B cell (primary cell): Measurements from ENCODE around the gene RFC2. TPM values are rescaled to one million over a fixed set of nuclear protein-coding genes. Genes with fewer than 3 reads are reported as not detected.
A peak's percentile ranks its signal among the peaks of the same experiment; 100 is the strongest.

ENCODE experiments used
- ATAC-seq: fragments of 200-7000 bp; cut with Tn5 transposase; one replicate; pipeline ENCODE4 v1.10.0; 2021; ENCODE audit warnings: low read depth, mild to moderate bottlenecking, moderate number of reproducible peaks, moderate library complexity
- CTCF ChIA-PET: fragments of 350-600 bp; sonication (Branson Sonifier 250); formaldehyde crosslinking; loops from one replicate; lab custom pipeline; 2021; ENCODE audit warnings: antibody characterized with exemption, inconsistent platforms; lab: Charles Lee
- POLR2A ChIA-PET: fragments of 350-600 bp; sonication (Branson Sonifier 250); formaldehyde crosslinking; loops from one replicate; lab custom pipeline; 2021; ENCODE audit warnings: antibody characterized with exemption; lab: Charles Lee
- DNase-seq: peaks from one replicate; pipeline ENCODE4 v3.0.0; 2013
- H2AFZ ChIP-seq: 2 replicates; pipeline ENCODE4 v1.6.1; 2012; ENCODE audit warnings: mild to moderate bottlenecking, low read depth, low read length; ENCODE audit not compliant: insufficient read depth, poor library complexity, severe bottlenecking
- H3K27ac ChIP-seq, 2 donors: 1 replicate in 1 of 2; 2 replicates in 1 of 2; pipeline ENCODE4 v1.5.1; 2012 to 2013; ENCODE audit warnings: low read length in 2 of 2, mild to moderate bottlenecking in 2 of 2, moderate library complexity in 1 of 2
- H3K27me3 ChIP-seq, 4 experiments: fragments of 200-600 bp in 1 of 4; sonication (generic) in 1 of 4; replicated peaks in 1 of 4; 1 replicate in 2 of 4; 2 replicates in 2 of 4; pipeline versions ENCODE4 v1.6.1 to v1.7.0; 2013 to 2016; ENCODE audit warnings: low read length in 3 of 4, mild to moderate bottlenecking in 2 of 4, mixed read lengths in 1 of 4, moderate library complexity in 1 of 4; ENCODE audit not compliant: insufficient read depth in 4 of 4, control insufficient read depth in 3 of 4; ENCODE audit errors: control extremely low read depth in 1 of 4
- H3K36me3 ChIP-seq, 2 experiments: replicated peaks in 1 of 2; 1 replicate in 1 of 2; 2 replicates in 1 of 2; pipeline versions ENCODE4 v1.6.1 to v1.7.1; 2013; ENCODE audit warnings: low read length in 1 of 2; ENCODE audit not compliant: insufficient read depth in 2 of 2, control insufficient read depth in 1 of 2; ENCODE audit errors: control extremely low read depth in 1 of 2, extremely low read depth in 1 of 2
- H3K4me1 ChIP-seq, 2 donors: fragments of 200-600 bp in 1 of 2; sonication (generic) in 1 of 2; 1 replicate in 1 of 2; 2 replicates in 1 of 2; pipeline versions ENCODE4 v1.5.1 to v1.6.1; 2013 to 2017; ENCODE audit warnings: low read length in 2 of 2; ENCODE audit not compliant: control insufficient read depth in 2 of 2, insufficient read depth in 2 of 2
- H3K4me2 ChIP-seq: replicated peaks from 2 replicates; pipeline ENCODE3; 2012; ENCODE audit warnings: mild to moderate bottlenecking, low read depth, low read length; ENCODE audit not compliant: poor library complexity, severe bottlenecking
- H3K4me3 ChIP-seq, 5 experiments: fragments of 200-600 bp in 1 of 5; sonication (generic) in 1 of 5; 1 replicate in 3 of 5; 2 replicates in 2 of 5; pipeline versions ENCODE4 v1.5.1 to v1.7.0; 2011 to 2016; ENCODE audit warnings: low read length in 4 of 5, mild to moderate bottlenecking in 4 of 5, low read depth in 2 of 5, control low read depth in 1 of 5, moderate library complexity in 1 of 5; ENCODE audit not compliant: insufficient read depth in 1 of 5; ENCODE audit errors: control extremely low read depth in 1 of 5, extremely low read depth in 1 of 5
- H3K79me2 ChIP-seq: fragments of 200-600 bp; sonication (generic); one replicate; pipeline ENCODE4 v1.6.0; 2016; ENCODE audit warnings: low read length; ENCODE audit not compliant: control insufficient read depth, insufficient read depth
- H3K9ac ChIP-seq: fragments of 200-600 bp; sonication (generic); 2 replicates; pipeline ENCODE4 v1.6.1; 2017; ENCODE audit warnings: mild to moderate bottlenecking, low read length, moderate library complexity
- H3K9me3 ChIP-seq, 3 donors: one replicate each; pipeline versions ENCODE4 v1.6.1 to v1.7.1; 2013; ENCODE audit warnings: low read length in 2 of 3; ENCODE audit not compliant: control insufficient read depth in 2 of 3, insufficient read depth in 1 of 3; ENCODE audit errors: control extremely low read depth in 1 of 3
- H4K20me1 ChIP-seq: 2 replicates; pipeline ENCODE4 v1.6.0; 2012; ENCODE audit warnings: mild to moderate bottlenecking, low read length; ENCODE audit not compliant: insufficient read depth, control insufficient read depth, poor library complexity, severe bottlenecking
- H3K27ac Mint-ChIP-seq: one replicate; pipeline ENCODE4 v1.8.0; 2021; ENCODE audit warnings: mixed read lengths
- H3K27me3 Mint-ChIP-seq: one replicate; pipeline ENCODE4 v1.8.0; 2021; ENCODE audit warnings: mixed read lengths
- H3K4me1 Mint-ChIP-seq: one replicate; pipeline ENCODE4 v1.8.0; 2021; ENCODE audit warnings: mixed read lengths
- H3K4me3 Mint-ChIP-seq: one replicate; pipeline ENCODE4 v1.8.0; 2021; ENCODE audit warnings: mixed read lengths
- H3K9me3 Mint-ChIP-seq: one replicate; pipeline ENCODE4 v1.8.0; 2022; ENCODE audit warnings: mixed read lengths; ENCODE audit not compliant: insufficient read depth
- CTCF ChIP-seq: fragments of 200-600 bp; IDR thresholded peaks from one replicate; pipeline ENCODE4 v1.8.0; 2022; ENCODE audit warnings: antibody characterized with exemption, mild to moderate bottlenecking
- EZH2 ChIP-seq: IDR thresholded peaks from 2 replicates; pipeline ENCODE4 v1.6.1; 2012; ENCODE audit warnings: borderline replicate concordance, low read depth, mild to moderate bottlenecking, moderate library complexity, low read length; ENCODE audit not compliant: insufficient read depth, poor library complexity, severe bottlenecking
- WGBS: methylation state at CpG from one replicate; pipeline ENCODE4 v1.1.5; 2013; ENCODE audit warnings: missing lambda C conversion rate; ENCODE audit not compliant: insufficient coverage; 5-methylcytosine and 5-hydroxymethylcytosine counted together
- intact Hi-C: fragments of 100-400 bp; cut with micrococcal nuclease; formaldehyde crosslinking; loops from one replicate; pipeline ENCODE4 v1.10.0; 2022
- polyA plus RNA-seq: library from polyadenylated mRNA; depleted of rRNA; stranded (reverse); fragments of >200 nt; gene quantifications from 2 replicates; pipeline ENCODE4 v1.2.3, GENCODE V29; 2012
- total RNA-seq, 2 donors: library from RNA; stranded (reverse); fragments of 120-200 nt in 1 of 2; gene quantifications; 1 replicate in 1 of 2; 2 replicates in 1 of 2; pipeline versions ENCODE4 v1.2.3 to v1.2.4, GENCODE V29; 2013 to 2022

The RFC2 gene
- total and polyA plus RNA-seq, 2 donors (not counting 1 experiment from before 2014, with no cell fraction given) = 20.2 to 36.4 TPM

GRCh38 chr7:74221713-74222112, 32.5 kb downstream of the RFC2 start:
- Mint-ChIP-seq H3K4me3 (no peak overlapping the region), H3K27ac (peak overlapping the region; percentile 56), H3K27me3 (no peaks in the 10 kb centered on the region), H3K4me1 (peaks cover 49% of the 10 kb centered on the region), H3K9me3 (no peaks in the 10 kb centered on the region)
- Histone ChIP-seq H3K4me2 (no peak overlapping the region), H3K79me2 (peaks cover 15% of the 10 kb centered on the region), H3K9ac (no peak overlapping the region), H3K27me3 (no peaks in the 10 kb centered on the region), H3K4me3 (no peak overlapping the region), H3K27ac (no peak overlapping the region), H3K36me3 (peaks cover 0 to 68% of the 10 kb centered on the region in 2 experiments), H3K4me1 (peaks cover 28 to 63% of the 10 kb centered on the region in 2 donors), H2AFZ (no peak overlapping the region), H4K20me1 (peaks cover 30% of the 10 kb centered on the region), H3K9me3 (peaks cover 0 to 9% (median 0%) of the 10 kb centered on the region in 3 donors)
- no peak for ATAC-seq
- ChIA-PET CTCF (interaction anchor here (2.9 kb wide), 1 partner anchor 15 kb away, joined by 18 read pairs; no protein-coding TSS in a partner anchor), POLR2A (interaction anchor here (1.0 kb wide), 1 partner anchor 16 kb away, joined by 3 read pairs; no protein-coding TSS in a partner anchor)
- WGBS = 98% methylated on average over 10 of the region's 11 CpGs
- no peak for DNase-seq
- TF ChIP-seq EZH2 (no peak), CTCF (no peak)
- intact Hi-C loops = no loop called here

- Histone ChIP-seq H3K4me1 (peaks cover 33 to 63% of the 10 kb centered on the region in 2 donors), H4K20me1 (peaks cover 34% of the 10 kb centered on the region), H3K79me2 (peaks cover 22% of the 10 kb centered on the region), H3K9ac (no peak overlapping the region), H3K36me3 (peaks cover 0 to 66% of the 10 kb centered on the region in 2 experiments), H3K27me3 (no peaks in the 10 kb centered on the region), H3K4me2 (no peak overlapping the region), H3K4me3 (no peak overlapping the region), H2AFZ (no peak overlapping the region), H3K27ac (peak overlapping the region; percentile 29 to 65), H3K9me3 (peaks cover 0 to 10% (median 0%) of the 10 kb centered on the region in 3 donors)
- ChIA-PET CTCF (interaction anchor here (2.9 kb wide), 1 partner anchor 14 kb away, joined by 18 read pairs; no protein-coding TSS in a partner anchor), POLR2A (interaction anchor here (1.4 kb wide), 1 partner anchor 13 kb away, joined by 3 read pairs; no protein-coding TSS in a partner anchor)
- TF ChIP-seq EZH2 (no peak), CTCF (no peak)
- H3K27ac Mint-ChIP-seq = peak overlapping the region; percentile 41
- no peaks in the 10 kb centered on the region for H3K27me3 Mint-ChIP-seq
- H3K4me1 Mint-ChIP-seq = peaks cover 53% of the 10 kb centered on the region
- ATAC-seq (no peak), DNase-seq (no peak)
- no peaks in the 10 kb centered on the region for H3K9me3 Mint-ChIP-seq
- no peak overlapping the region for H3K4me3 Mint-ChIP-seq
- intact Hi-C loops = no loop called here
- WGBS = 40% methylated on average over 9 of the region's 9 CpGs
These were observed 34.0 kb downstream of the RFC2 start for GRCh38 chr7:74220229-74220628.
